ENCODE results near the gene PTPRR.

Gene PTPRR

GRCh38 chr12:70849265-70849960, 71.1 kb downstream of the PTPRR start:
- Histone ChIP-seq H3K27me3 (no peaks in the 10 kb centered on the region), H3K36me3 (no peaks in the 10 kb centered on the region)

GRCh38 chr12:70847871-70848270, 72.7 kb downstream of the PTPRR start:
- no peak for TF ChIP-seq CTCF (IDR thresholded peaks at IDR 0.05)
- Histone ChIP-seq H3K27ac (no peak overlapping the region), H3K27me3 (no peaks in the 10 kb centered on the region), H3K4me1 (ENCODE audit: control insufficient read depth in 1 of 2, insufficient read depth in 1 of 2, low read depth in 1 of 2, low read length in 1 of 2) (no peaks in the 10 kb centered on the region), H3K36me3 (no peaks in the 10 kb centered on the region), H3K4me3 (ENCODE audit: low read depth in 1 of 2, low read length in 1 of 2) (no peak overlapping the region), H3K9me3 (no peaks in the 10 kb centered on the region)

More at GRCh38 chr12:70849265-70849960, 71.1 kb downstream of the PTPRR start:
- Histone ChIP-seq H3K27ac (no peak overlapping the region), H3K4me1 (ENCODE audit: control insufficient read depth in 1 of 2, insufficient read depth in 1 of 2, low read depth in 1 of 2, low read length in 1 of 2) (no peaks in the 10 kb centered on the region), H3K9me3 (no peaks in the 10 kb centered on the region), H3K4me3 (ENCODE audit: low read depth in 1 of 2, low read length in 1 of 2) (no peak overlapping the region)
- no peak for TF ChIP-seq CTCF (IDR thresholded peaks at IDR 0.05)

- Histone ChIP-seq H3K9me3 (no peaks in the 10 kb centered on the region), H3K36me3 (no peaks in the 10 kb centered on the region)
- no peak for TF ChIP-seq CTCF (IDR thresholded peaks at IDR 0.05)
These were observed 75.3 kb downstream of the PTPRR start for GRCh38 chr12:70845268-70845667.

GRCh38 chr12:70843363-70843762, 77.2 kb downstream of the PTPRR start:
- H3K9me3 ChIP-seq = no peaks in the 10 kb centered on the region
- no peak overlapping the region for H3K27ac ChIP-seq
- H3K4me3 ChIP-seq (ENCODE audit: low read depth in 1 of 2, low read length in 1 of 2) = no peak overlapping the region
- H3K4me1 ChIP-seq (ENCODE audit: control insufficient read depth in 1 of 2, insufficient read depth in 1 of 2, low read depth in 1 of 2, low read length in 1 of 2) = no peaks in the 10 kb centered on the region
- TF ChIP-seq CTCF (IDR thresholded peaks at IDR 0.05) = no peak
- no peaks in the 10 kb centered on the region for H3K36me3 ChIP-seq
- no peaks in the 10 kb centered on the region for H3K27me3 ChIP-seq

More at GRCh38 chr12:70845268-70845667, 75.3 kb downstream of the PTPRR start:
- Histone ChIP-seq H3K4me3 (ENCODE audit: low read depth in 1 of 2, low read length in 1 of 2) (no peak overlapping the region), H3K27ac (no peak overlapping the region), H3K4me1 (ENCODE audit: control insufficient read depth in 1 of 2, insufficient read depth in 1 of 2, low read depth in 1 of 2, low read length in 1 of 2) (no peaks in the 10 kb centered on the region), H3K27me3 (no peaks in the 10 kb centered on the region)

GRCh38 chr12:70842942-70843341, 77.6 kb downstream of the PTPRR start:
- no peak for TF ChIP-seq CTCF (IDR thresholded peaks at IDR 0.05)
- Histone ChIP-seq H3K27me3 (no peaks in the 10 kb centered on the region), H3K36me3 (no peaks in the 10 kb centered on the region), H3K4me1 (ENCODE audit: control insufficient read depth in 1 of 2, insufficient read depth in 1 of 2, low read depth in 1 of 2, low read length in 1 of 2) (no peaks in the 10 kb centered on the region), H3K9me3 (no peaks in the 10 kb centered on the region), H3K4me3 (ENCODE audit: low read depth in 1 of 2, low read length in 1 of 2) (no peak overlapping the region), H3K27ac (no peak overlapping the region)
